ENCODE measurements around the gene TSFM.

TSFM gene

GRCh38 chr12:57751788-57752667 is 30.6 kb upstream of the TSFM start, which contains the start of gene CDK4:
Gene CDK4, minus strand, starts transcription at chr12:57752310. Its CDS starts 593 bp downstream, at chr12:57751717.
- H4K91ac ChIP-seq (ENCODE audit: low read depth, low read length, poor library complexity), result no peak within 1 kb of the TSS
- DNase-seq (ENCODE audit: low spot score), result peak; percentile 99
- H3K4me1 ChIP-seq (ENCODE audit: control insufficient read depth in 2 of 2, insufficient read depth in 1 of 2, low read depth in 1 of 2, low read length in 2 of 2), result peaks cover 29 to 39% of the 10 kb centered on the region in 2 donors
- peak within 1 kb of the TSS; percentile 53 for H3K4ac ChIP-seq (ENCODE audit: low read length)
- no peaks in the 10 kb centered on the region for H3K9me3 ChIP-seq (replicated peaks in 1 of 2; ENCODE audit: control insufficient read depth in 2 of 2, insufficient read depth in 1 of 2, low read depth in 1 of 2, low read length in 2 of 2)
- H3K27ac ChIP-seq (replicated peaks; ENCODE audit: low read length), result no peak within 1 kb of the TSS
- peak within 1 kb of the TSS; percentile 66 for H3K23ac ChIP-seq (ENCODE audit: low read depth, low read length, poor library complexity)
- H3K4me2 ChIP-seq (ENCODE audit: insufficient read depth, low read length, poor library complexity, severe bottlenecking), result peak within 1 kb of the TSS; percentile 96
- no CpG with 5 or more reads among the region's 58 CpGs for WGBS, 2 donors (ENCODE audit: extremely low coverage in 2 of 2, insufficient read length in 2 of 2, insufficient replicate concordance in 1 of 2)
- H3K27me3 ChIP-seq (ENCODE audit: control insufficient read depth in 3 of 3, insufficient read depth in 3 of 3, low read depth in 1 of 3, low read length in 3 of 3), result peaks cover 0 to 13% (median 3%) of the 10 kb centered on the region in 3 experiments
- H2AK5ac ChIP-seq (ENCODE audit: low read depth, low read length), result peak within 1 kb of the TSS; percentile 91
- H2BK5ac ChIP-seq (ENCODE audit: low read length), result peak within 1 kb of the TSS; percentile 40
- peak within 1 kb of the TSS; percentile 90 to 93 for H3K4me3 ChIP-seq (ENCODE audit: low read length in 2 of 2)
- no peak within 1 kb of the TSS for H3K14ac ChIP-seq (ENCODE audit: low read length)
- no peak within 1 kb of the TSS for H2BK120ac ChIP-seq (ENCODE audit: low read depth, low read length)
- peak within 1 kb of the TSS; percentile 87 for H3K9ac ChIP-seq (ENCODE audit: low read depth, low read length, poor library complexity)
- peak within 1 kb of the TSS; percentile 93 for H3K18ac ChIP-seq (ENCODE audit: low read length)
- peak within 1 kb of the TSS; percentile 28 for H2BK12ac ChIP-seq (ENCODE audit: low read length)
- H2AFZ ChIP-seq (ENCODE audit: low read length), result peak within 1 kb of the TSS; percentile 84
- peaks cover 21 to 46% of the 10 kb centered on the region in 2 donors for H3K36me3 ChIP-seq (replicated peaks in 1 of 2; ENCODE audit: control insufficient read depth in 2 of 2, insufficient read depth in 2 of 2, low read length in 2 of 2)
- no peak within 1 kb of the TSS for H4K8ac ChIP-seq (ENCODE audit: low read depth, low read length)
- H2BK15ac ChIP-seq (ENCODE audit: low read length), result no peak within 1 kb of the TSS
- peaks cover 13% of the 10 kb centered on the region for H3K79me1 ChIP-seq (ENCODE audit: low read depth, low read length)

GRCh38 chr12:57752668-57753000 is 30.0 kb upstream of the TSFM start:
- Histone ChIP-seq H2AFZ (ENCODE audit: low read length) (peak overlapping the region; percentile 2), H3K4me1 (ENCODE audit: control insufficient read depth in 2 of 2, insufficient read depth in 1 of 2, low read depth in 1 of 2, low read length in 2 of 2) (peaks cover 29 to 39% of the 10 kb centered on the region in 2 donors), H3K79me1 (ENCODE audit: low read depth, low read length) (peaks cover 13% of the 10 kb centered on the region), H2BK5ac (ENCODE audit: low read length) (no peak overlapping the region), H3K27ac (replicated peaks; ENCODE audit: low read length) (no peak overlapping the region), H3K4ac (ENCODE audit: low read length) (no peak overlapping the region), H4K8ac (ENCODE audit: low read depth, low read length) (no peak overlapping the region), H3K23ac (ENCODE audit: low read depth, low read length, poor library complexity) (no peak overlapping the region), H2BK15ac (ENCODE audit: low read length) (no peak overlapping the region), H3K9me3 (replicated peaks in 1 of 2; ENCODE audit: control insufficient read depth in 2 of 2, insufficient read depth in 1 of 2, low read depth in 1 of 2, low read length in 2 of 2) (no peaks in the 10 kb centered on the region), H3K27me3 (ENCODE audit: control insufficient read depth in 3 of 3, insufficient read depth in 3 of 3, low read depth in 1 of 3, low read length in 3 of 3) (peaks cover 0 to 13% (median 3%) of the 10 kb centered on the region in 3 experiments), H3K4me2 (ENCODE audit: insufficient read depth, low read length, poor library complexity, severe bottlenecking) (peak overlapping the region; percentile 42), H3K4me3 (ENCODE audit: low read length in 2 of 2) (peak overlapping the region in 1 of 2 donors; percentile 15), H2BK12ac (ENCODE audit: low read length) (no peak overlapping the region), H2AK5ac (ENCODE audit: low read depth, low read length) (no peak overlapping the region), H4K91ac (ENCODE audit: low read depth, low read length, poor library complexity) (no peak overlapping the region), H2BK120ac (ENCODE audit: low read depth, low read length) (no peak overlapping the region), H3K18ac (ENCODE audit: low read length) (no peak overlapping the region), H3K9ac (ENCODE audit: low read depth, low read length, poor library complexity) (no peak overlapping the region), H3K36me3 (replicated peaks in 1 of 2; ENCODE audit: control insufficient read depth in 2 of 2, insufficient read depth in 2 of 2, low read length in 2 of 2) (peaks cover 19 to 45% of the 10 kb centered on the region in 2 donors), H3K14ac (ENCODE audit: low read length) (no peak overlapping the region)
- WGBS, 2 donors (ENCODE audit: extremely low coverage in 2 of 2, insufficient read length in 2 of 2, insufficient replicate concordance in 1 of 2), result no CpG with 5 or more reads among the region's 5 CpGs
- no peak for DNase-seq (ENCODE audit: low spot score)

GRCh38 chr12:57753756-57754337 is 28.7 kb upstream of the TSFM start:
- no peak overlapping the region for H2BK120ac ChIP-seq (ENCODE audit: low read depth, low read length)
- no peak overlapping the region for H3K4me2 ChIP-seq (ENCODE audit: insufficient read depth, low read length, poor library complexity, severe bottlenecking)
- no peak overlapping the region for H3K14ac ChIP-seq (ENCODE audit: low read length)
- peaks cover 0 to 13% (median 3%) of the 10 kb centered on the region in 3 experiments for H3K27me3 ChIP-seq (ENCODE audit: control insufficient read depth in 3 of 3, insufficient read depth in 3 of 3, low read depth in 1 of 3, low read length in 3 of 3)
- no peak overlapping the region for H3K18ac ChIP-seq (ENCODE audit: low read length)
- peaks cover 13% of the 10 kb centered on the region for H3K79me1 ChIP-seq (ENCODE audit: low read depth, low read length)
- H2AFZ ChIP-seq (ENCODE audit: low read length), result peak overlapping the region; percentile 61
- H3K4me1 ChIP-seq (ENCODE audit: control insufficient read depth in 2 of 2, insufficient read depth in 1 of 2, low read depth in 1 of 2, low read length in 2 of 2), result peaks cover 29 to 39% of the 10 kb centered on the region in 2 donors
- WGBS, 2 donors (ENCODE audit: extremely low coverage in 2 of 2, insufficient read length in 2 of 2, insufficient replicate concordance in 1 of 2), result no CpG with 5 or more reads among the region's 1 CpG
- no peaks in the 10 kb centered on the region for H3K9me3 ChIP-seq (replicated peaks in 1 of 2; ENCODE audit: control insufficient read depth in 2 of 2, insufficient read depth in 1 of 2, low read depth in 1 of 2, low read length in 2 of 2)
- no peak overlapping the region for H2AK5ac ChIP-seq (ENCODE audit: low read depth, low read length)
- no peak overlapping the region for H2BK5ac ChIP-seq (ENCODE audit: low read length)
- H2BK15ac ChIP-seq (ENCODE audit: low read length), result no peak overlapping the region
- no peak overlapping the region for H3K4ac ChIP-seq (ENCODE audit: low read length)
- H3K27ac ChIP-seq (replicated peaks; ENCODE audit: low read length), result no peak overlapping the region
- H3K9ac ChIP-seq (ENCODE audit: low read depth, low read length, poor library complexity), result no peak overlapping the region
- H3K23ac ChIP-seq (ENCODE audit: low read depth, low read length, poor library complexity), result no peak overlapping the region
- no peak for DNase-seq (ENCODE audit: low spot score)
- no peak overlapping the region for H2BK12ac ChIP-seq (ENCODE audit: low read length)
- no peak overlapping the region for H4K91ac ChIP-seq (ENCODE audit: low read depth, low read length, poor library complexity)
- H3K36me3 ChIP-seq (replicated peaks in 1 of 2; ENCODE audit: control insufficient read depth in 2 of 2, insufficient read depth in 2 of 2, low read length in 2 of 2), result peaks cover 19 to 46% of the 10 kb centered on the region in 2 donors
- no peak overlapping the region for H3K4me3 ChIP-seq (ENCODE audit: low read length in 2 of 2)
- no peak overlapping the region for H4K8ac ChIP-seq (ENCODE audit: low read depth, low read length)

Measured in neuronal stem cell (in vitro differentiated cells).